GM19463 (cell line): Measurements from ENCODE around the gene PSMG1.

Source experiments
- ATAC-seq: cut with Tn5 transposase; IDR thresholded peaks from one replicate; pipeline ENCODE4 v1.9.1; 2021; ENCODE audit warnings: mild to moderate bottlenecking, moderate library complexity; ENCODE audit not compliant: unreplicated experiment

Gene PSMG1

DNA sequence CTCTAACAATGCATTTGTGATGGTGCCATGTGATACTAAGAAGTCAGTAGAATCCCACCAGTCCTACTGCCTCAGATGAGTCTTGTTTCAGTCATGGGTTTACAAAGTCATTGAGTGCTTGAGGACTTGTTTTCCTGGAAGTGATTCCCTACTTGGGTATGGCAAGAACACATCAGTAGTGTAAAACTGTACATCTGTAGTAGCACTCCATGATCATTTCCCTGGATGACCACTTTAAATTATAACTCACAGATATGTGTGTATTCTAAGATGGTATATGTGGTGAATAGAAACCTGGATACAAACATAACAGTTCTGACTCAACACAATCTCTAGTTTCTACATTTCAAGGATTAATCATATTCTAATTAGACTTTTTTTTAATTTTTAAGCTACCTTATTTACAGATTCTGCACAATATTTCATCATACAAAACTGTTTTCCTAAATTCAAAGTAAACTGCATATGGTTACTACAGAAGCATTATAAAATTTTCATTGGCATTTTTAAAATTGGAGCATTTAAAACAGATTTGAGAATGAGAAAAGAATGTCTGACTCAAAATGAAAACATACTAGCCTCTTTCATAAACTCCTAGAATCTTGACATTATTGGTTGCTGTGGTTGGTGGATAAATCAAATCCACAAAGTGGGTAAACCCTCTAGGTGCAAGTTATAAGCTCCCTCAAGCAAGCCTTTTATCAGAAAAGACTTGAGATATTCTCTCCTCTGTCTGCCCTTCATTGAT is 6.8 kb upstream of the PSMG1 start:
- ATAC-seq = no peak

DNA sequence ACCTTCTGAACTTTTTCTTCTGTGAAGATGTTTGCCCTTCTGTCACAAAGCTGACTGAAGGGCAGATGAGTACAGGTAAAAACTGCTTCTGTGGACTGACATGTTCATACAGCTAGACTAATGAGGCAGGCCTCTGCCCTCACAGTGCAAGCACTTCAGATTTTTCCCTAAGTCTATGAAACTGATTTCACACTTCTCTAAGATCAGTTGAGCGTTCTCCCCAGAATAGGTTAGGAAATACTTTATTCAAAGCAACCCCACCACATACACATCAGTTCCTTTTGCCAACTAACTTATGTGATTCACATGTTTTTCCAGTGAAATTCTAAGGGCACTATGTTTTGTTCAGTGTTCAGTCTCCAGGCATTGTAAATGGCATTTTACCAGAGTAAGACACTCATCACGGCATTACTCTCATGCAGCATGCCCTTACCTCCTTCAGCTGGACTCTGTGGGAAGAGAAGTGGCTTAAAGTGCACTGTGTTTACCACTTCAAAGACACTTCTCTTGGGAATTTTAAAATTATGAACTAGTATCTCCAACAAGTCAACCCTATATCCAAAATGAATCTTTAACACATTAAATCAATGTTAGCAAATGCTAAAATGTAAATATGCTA is 5.4 kb upstream of the PSMG1 start:
- ATAC-seq = no peak

DNA sequence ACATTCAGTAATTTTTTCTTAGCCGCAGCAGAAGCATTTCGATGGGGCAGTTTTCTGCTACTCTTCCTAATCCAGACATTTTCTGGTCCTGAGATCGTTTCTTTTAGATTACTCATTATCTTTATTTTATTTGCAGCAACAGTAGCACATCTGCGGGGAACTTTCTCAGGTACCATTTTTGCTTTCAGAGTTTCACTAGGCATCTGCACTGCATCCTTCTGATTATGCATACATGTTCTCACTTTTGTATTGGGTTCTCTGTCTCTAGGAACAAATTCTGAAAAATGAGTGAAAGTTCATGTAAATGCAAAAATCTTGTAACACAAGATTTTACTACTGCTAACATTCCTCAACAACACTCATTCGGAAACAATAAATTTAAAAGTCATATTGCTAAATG is 3.9 kb upstream of the PSMG1 start:
- ATAC-seq = no peak

DNA sequence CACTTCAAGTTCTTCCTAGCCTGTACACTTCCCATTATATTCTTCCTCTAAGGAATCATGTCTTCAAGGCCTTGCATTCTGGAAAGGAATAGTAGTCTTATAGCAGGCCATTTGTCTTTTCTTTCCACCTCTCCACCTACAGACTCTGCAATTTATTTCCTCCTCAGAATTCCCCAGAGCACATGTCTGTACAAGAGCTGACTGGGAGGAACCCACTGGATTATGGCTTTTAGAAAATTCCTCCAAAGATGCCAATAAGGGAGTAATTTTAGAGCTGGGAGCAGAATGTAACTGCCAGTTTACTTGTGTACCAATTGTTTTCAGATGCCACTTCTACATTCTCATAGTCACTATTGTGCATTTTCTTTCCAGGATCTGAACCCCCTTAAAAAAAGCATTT is 3.4 kb upstream of the PSMG1 start:
- no peak for ATAC-seq

DNA sequence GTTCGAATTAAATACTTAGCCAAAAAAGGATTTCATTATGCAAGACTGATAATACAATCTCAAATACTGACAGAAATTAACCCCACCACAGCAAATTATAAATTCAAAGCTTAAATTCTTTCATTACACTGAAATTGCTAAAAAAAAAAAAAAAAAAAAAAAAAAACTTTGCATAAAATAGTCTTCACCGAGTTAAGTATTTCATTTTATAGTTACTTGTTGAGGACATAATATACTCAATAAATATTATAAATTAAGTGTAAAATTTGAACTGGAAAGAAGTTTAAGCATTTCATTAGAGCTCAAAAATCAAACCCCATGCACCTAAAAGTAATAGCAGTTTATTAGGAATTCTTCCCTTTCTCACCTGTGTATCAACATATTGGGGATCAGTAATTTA is 1.9 kb upstream of the PSMG1 start:
- ATAC-seq = no peak

DNA sequence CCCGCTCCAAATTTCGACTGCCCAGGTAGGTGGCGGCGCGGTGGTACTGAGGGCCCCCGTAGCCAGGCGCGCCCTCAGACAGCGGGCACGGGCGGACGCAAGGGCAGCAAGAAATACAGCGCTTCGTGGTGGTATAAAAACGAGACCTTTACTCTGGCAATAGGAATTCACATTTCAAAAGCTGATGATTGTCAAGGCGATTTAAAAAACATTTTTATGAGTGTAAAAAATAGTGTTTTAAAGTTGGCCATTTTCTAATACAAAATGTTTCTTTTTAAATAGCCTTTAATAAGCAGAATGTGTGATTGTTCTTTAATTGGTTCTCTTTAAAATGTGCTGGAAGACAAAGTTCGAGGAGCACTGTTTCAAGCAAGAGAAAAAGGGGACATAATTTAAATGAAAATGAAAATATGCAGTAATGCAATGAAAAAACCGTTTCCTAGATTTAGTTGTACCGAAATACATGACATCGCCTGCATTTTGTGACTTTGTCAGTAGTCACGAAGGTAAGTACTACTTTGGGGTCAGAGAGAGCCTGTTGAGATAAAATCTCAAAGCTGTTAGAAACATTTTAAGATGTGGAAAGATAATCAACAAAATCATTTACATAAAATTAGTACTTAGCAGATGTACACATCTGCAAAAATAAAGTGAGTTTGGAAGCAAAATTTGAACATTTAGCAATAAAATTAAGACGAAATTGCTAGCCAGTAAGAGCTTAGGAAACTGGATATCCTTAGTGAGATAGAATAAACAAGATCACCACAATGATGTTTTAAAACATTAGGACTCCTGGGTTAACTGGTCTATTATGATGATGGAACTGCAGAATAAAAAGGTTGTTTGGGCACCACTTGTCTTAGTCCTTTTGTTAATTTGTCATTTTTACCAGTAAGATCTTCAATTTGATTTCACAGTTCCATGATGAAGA is 1.1 kb upstream of the PSMG1 start:
- no peak for ATAC-seq

DNA sequence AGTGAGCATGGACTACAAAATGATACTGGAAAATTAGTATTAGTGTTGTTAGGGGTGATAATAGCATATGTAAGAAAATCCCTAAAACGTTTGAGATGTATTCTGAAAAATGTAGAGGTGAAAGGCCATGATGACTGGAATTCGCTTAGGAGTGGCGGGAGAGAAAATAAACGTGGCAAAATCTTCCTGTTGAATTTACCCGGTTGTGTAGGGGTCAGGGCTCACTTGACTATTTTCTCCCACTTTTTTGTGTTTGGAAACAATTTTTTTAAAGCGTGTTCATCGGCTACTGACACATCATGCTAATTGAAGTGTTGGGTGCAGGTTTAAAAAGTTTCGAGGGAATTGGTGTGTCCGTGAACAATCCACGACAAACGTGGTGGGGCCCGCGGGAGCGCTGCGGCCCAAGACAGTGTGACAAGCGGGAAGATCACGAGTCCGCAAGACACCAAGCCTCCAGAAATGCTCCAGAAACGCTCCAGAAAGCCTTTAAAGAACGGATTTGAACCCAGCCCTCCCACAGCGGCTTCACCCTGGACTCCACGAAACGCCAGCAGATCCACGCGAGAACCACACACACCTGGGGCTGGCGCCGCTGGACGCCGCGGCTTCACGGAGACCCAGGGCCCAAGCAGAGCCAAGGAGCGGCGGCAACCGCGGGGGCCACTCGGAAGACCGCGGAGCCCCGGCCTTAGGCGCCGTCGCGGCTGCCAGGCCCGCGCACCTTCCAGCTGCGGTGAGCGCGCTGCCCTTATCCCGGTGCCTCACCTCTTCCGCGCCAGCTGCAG is 573 bp downstream of the PSMG1 start:
- ATAC-seq = no peak

DNA sequence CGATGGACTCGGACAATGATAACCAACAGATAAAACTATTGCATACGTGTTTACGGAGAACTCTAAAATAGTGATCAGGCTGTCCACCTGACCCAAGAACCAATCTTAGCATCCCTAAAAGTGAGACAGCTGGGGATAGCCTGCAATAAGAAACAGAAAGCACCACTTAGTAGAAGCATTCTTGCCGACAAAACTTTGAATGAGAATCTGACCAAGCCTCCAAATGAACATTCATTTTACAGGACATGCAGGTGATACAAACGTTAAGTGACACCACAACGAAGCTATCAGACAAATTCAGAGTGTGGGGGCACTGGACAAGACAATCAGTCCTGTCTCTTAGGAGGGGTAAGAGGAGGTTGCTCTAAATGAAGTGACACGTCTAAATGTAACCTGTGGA is 1.2 kb downstream of the PSMG1 start:
- ATAC-seq = no peak

DNA sequence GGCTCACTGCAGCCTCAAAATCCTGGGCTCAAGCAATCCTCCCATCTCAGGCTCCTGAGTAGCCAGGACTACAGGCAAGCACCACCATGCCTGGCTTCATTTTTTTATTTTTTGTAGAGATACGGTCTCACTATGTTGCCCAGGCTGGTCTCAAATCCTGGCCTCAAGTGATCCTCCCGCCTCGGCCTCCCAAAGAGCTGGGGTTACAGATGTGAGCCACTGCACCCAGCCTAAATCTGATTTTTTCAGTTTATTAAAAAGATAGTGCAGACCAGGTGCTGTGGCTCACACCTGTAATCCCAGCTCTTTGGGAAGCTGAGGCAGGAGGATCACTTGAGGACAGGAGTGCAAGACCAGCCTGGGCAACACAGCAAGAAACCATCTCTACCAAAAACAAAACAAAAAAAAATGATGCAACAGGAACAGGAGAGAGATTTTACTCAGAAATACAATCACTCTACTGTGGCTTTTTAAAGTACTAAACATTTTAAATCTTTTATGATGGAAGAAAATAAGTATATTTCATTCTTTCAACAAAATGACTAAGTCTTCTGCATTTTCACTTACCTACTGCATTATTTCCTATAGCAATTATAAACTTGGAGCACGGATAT is 1.9 kb downstream of the PSMG1 start:
- ATAC-seq = no peak

DNA sequence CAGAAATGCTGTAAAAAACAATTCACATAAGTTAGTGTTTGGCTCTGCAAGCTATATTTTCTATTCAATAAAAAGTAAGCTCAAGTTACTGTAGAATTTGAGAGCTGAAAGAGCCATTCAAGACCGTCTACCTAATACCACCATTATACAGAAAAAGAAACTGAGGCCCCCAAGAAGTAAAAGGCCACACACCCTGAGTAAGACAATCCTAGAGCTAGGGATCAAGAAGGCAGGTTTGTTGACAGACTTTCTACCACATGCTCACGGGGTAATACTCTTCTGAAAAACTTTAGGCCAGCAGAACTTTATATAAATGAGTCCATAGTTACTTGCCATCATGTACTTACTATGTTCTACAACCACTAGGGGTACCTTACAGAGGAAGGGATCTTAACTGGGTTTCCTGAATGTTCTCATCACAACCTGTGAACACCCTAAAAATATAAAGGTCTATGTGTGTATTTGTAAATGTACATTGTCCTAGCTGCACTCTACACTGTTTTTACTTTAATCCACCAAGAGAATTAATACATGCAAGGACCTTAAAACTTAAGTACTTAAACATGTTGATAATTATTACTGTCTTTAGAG is 2.7 kb downstream of the PSMG1 start:
- ATAC-seq = no peak

DNA sequence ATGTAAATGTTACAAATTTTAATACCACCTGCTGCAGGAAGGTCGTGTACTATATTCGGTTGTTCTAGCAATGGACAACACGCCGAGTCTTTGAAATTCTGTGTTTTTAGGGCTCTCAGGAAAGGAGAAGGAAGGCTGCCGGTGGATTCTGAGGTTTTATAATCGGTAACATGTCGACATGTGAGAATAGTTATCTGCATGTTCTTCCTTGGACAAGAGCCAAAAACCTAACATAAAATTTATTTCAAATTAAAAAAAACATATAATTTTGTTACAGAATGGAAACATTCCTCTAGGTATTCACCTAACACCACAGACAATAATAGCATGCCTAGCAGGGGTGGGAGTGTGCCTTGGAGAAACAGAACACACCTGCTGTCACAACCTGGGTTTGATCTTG is 4.8 kb downstream of the PSMG1 start:
- no peak for ATAC-seq

DNA sequence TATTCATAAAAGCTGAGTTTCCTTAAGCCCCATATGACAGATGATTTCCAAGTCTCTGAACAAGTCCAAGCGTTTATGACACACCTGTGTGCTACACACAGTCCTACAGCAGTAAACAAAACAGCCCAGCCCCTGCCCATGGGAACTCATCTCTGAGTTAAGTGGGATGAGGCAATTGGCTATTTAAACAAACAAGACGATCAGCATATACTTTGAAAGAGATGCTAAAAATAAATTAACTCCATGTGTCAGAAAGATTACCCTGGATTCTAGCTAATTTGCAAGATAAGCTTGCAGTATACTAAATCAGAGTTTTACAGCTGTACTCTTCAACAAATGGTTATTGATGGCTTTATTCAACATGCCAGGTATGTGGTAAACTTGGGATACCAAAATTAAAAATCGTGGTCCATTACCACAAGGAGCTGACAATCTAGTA is 7.0 kb downstream of the PSMG1 start:
- ATAC-seq = no peak

DNA sequence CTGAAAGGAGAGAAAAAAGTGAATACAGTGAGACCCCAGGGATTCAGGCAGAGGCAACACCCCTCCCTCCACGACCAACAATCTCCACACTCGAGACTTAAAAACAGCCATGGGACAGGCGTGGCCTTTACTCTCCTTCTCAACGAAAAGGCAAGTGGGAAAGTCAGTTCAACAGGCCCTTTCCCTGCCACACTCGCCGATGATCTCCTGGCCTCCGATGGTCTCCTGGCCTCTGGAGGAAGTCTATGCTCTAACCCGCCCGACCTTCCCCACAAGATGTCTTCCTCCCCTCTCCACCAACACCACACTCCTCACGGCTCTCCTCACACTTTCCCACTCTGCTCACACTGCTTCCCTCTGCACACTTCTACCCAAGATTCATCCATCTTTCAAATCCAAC is 7.6 kb downstream of the PSMG1 start:
- ATAC-seq = no peak

DNA sequence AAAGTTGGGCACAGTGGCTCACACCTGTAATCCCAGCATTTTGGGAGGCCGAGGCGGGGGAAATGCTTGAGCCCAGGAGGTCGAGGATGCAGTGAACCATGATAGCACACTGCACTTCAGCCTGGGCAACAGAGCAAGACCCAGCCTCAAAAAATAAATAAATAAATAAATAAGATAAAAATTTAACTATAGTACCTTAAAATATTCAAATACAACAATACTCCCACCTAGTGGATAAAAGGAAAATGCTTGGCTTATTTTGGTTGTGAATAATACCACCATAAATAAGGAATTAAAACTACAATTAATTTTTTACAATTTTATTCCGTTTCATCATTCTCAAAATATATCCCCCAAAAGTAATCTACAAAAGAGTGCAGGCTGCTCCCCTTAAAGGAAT is 8.1 kb downstream of the PSMG1 start:
- no peak for ATAC-seq

DNA sequence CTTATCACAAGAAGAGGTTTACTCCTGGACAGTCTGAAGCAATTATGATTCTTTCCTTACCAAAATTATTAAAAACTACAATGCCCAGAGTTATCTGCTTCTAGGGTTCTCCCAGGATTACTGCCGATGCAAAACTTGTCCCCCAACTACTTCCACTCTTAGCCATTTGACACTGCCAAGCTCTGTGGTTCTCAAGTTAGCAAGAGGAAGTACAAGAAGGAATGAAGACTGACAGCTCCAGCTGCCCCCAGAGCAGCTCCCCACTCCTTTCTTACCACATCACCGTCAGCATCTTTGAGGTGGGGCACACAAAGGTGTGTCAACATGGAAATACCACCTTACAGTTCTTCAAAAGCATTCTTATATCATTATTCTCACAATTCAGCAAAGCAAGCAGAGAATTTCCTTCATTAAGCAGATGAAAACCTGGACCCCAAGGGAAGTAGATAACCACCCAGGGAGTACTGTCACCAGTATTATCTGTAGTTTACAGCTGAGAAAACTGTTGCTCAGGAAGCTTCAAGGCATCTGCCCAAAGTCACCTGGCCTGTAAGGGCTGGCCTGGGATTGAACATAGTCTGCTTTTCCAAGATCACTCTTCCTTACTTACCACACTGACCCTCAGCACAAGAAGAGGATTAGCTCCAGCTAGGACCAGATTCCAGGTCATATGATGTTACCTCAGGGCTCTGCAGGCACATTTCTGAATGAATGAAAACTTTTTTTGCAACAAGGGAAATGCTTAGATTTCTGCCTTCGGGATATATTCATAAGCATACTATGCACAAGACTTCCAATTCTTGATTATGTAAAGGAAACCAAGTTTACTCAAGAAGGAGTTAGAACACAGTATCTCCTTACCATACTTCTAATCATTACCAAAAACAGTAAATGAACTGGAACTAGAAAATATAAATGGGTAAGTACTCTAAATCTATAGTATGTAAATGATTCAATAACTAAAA is 9.3 kb downstream of the PSMG1 start:
- no peak for ATAC-seq

DNA sequence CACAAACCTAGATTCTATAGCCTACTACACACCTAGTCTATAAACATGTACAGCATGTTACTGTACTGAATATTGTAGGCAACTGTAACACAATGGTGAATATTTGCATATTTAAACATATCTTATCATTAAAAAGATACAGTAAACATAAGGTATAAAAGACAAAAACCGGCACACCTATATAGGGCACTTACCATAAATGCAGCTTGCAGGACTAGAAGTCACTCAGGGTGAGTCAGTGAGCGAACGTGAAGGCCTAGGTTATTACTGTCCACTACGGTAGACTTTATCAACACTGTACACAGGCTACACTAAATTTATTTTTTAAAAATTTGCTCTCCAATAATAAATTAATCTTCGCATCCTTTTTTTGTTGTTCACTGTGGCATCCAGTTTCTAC is 13.3 kb downstream of the PSMG1 start:
- ATAC-seq = no peak

DNA sequence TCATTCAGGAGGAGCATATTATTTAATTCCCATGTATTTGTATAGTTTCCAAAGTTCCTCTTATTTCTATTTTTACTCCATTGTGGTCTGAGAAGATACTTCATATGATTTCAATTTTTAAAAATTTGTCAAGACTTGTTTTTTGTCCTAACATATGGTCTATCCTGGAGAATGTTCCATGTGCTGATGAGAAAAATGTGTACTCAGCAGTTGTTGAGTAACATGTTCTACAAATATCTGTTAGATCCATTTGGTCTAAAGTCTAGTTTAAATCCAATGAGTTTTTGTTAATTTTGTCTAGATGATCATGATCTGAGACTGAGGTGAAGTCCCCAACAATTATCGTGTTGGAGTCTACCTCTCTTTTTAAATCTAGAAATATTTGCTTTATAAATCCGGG is 14.5 kb downstream of the PSMG1 start:
- ATAC-seq = no peak

DNA sequence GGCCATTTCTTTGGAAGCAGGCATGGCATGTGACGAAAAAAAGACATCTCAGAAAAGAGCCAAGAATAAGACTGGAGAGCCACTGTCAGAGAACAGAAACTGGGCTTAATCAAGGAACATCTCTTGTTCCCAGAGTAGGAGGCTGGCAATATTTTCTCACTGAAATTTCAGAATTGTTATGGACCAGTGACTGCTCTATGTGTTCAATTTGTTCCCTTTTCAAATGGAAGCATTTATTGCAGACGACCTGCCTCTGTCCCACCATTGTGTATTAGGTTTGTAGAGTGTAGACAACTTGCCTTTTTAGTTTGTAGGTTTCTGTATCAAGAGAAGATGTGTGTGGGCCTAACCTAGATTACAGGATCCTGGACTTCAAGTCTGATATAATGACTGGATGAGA is 18.7 kb downstream of the PSMG1 start:
- ATAC-seq = no peak

DNA sequence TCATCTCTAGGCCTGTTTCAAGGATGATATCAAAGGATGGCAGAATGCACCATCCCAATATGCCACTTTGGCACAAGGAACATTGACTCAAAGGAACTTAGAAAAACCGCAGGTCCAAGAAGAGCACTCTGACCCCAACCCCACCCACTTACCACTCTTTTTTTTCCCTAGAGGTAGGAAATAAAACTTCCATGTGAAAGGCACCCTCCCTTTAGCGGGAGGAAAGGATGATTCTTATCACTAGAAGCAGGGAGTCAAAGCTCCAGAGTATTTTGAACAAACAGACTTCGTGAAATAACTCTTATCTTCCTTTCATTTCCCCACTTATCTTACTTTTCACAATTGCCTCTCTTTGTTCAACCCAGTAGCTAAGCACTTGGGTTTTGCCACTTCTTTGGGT is 22.2 kb downstream of the PSMG1 start:
- ATAC-seq = no peak
